H9 (cell line): Measurements from ENCODE around the gene C11orf91. TPM values are rescaled to one million over a fixed set of nuclear protein-coding genes. Genes with fewer than 3 reads are reported as not detected.

ENCODE experiments used
- DNase-seq: peaks from one replicate; pipeline ENCODE4 v3.0.0-alpha.2; 2017
- H2AFZ ChIP-seq: one replicate; pipeline ENCODE4 v1.6.1; 2013; ENCODE audit warnings: mild to moderate bottlenecking, low read length, control low read depth, moderate library complexity
- H2AK5ac ChIP-seq: 2 replicates; pipeline ENCODE4 v1.6.1; 2013; ENCODE audit warnings: low read length, control low read depth, mixed read lengths; ENCODE audit not compliant: insufficient read length
- H2BK120ac ChIP-seq: one replicate; pipeline ENCODE4 v1.6.1; 2013; ENCODE audit warnings: low read depth, mild to moderate bottlenecking, low read length, control low read depth, inconsistent platforms; ENCODE audit not compliant: poor library complexity, severe bottlenecking
- H2BK12ac ChIP-seq: 2 replicates; pipeline ENCODE4 v1.6.1; 2013; ENCODE audit warnings: low read length, control low read depth, mixed read lengths, low read depth; ENCODE audit not compliant: insufficient read length
- H2BK15ac ChIP-seq: 2 replicates; pipeline ENCODE4 v1.6.1; 2013; ENCODE audit warnings: low read depth, low read length, control low read depth
- H2BK20ac ChIP-seq: one replicate; pipeline ENCODE4 v1.6.1; 2013; ENCODE audit warnings: low read depth, mild to moderate bottlenecking, low read length, control low read depth, inconsistent platforms; ENCODE audit not compliant: poor library complexity, severe bottlenecking
- H2BK5ac ChIP-seq: 2 replicates; pipeline ENCODE4 v1.6.1; 2013; ENCODE audit warnings: low read length, control low read depth, mixed read lengths; ENCODE audit not compliant: insufficient read length
- H3K14ac ChIP-seq: 2 replicates; pipeline ENCODE4 v1.6.1; 2013; ENCODE audit warnings: low read length, control low read depth; ENCODE audit not compliant: insufficient read depth
- H3K18ac ChIP-seq: 2 replicates; pipeline ENCODE4 v1.6.1; 2013; ENCODE audit warnings: low read depth, mild to moderate bottlenecking, mixed read lengths, low read length, control low read depth; ENCODE audit not compliant: insufficient read length
- H3K23ac ChIP-seq: 2 replicates; pipeline ENCODE4 v1.6.1; 2013; ENCODE audit warnings: low read length, control low read depth, mixed read lengths, low read depth; ENCODE audit not compliant: insufficient read length
- H3K23me2 ChIP-seq: 2 replicates; pipeline ENCODE4 v1.6.1; 2013; ENCODE audit warnings: low read depth, mild to moderate bottlenecking, mixed read lengths, low read length, control low read depth; ENCODE audit not compliant: insufficient read length, poor library complexity, severe bottlenecking
- H3K27ac ChIP-seq: 2 replicates; pipeline ENCODE4 v1.5.1; 2013; ENCODE audit warnings: low read length, control low read depth, mixed read lengths, low read depth; ENCODE audit not compliant: insufficient read length
- H3K27me3 ChIP-seq: 2 replicates; pipeline ENCODE4 v1.6.1; 2013; ENCODE audit warnings: low read length, control low read depth, inconsistent platforms; ENCODE audit not compliant: insufficient read depth
- H3K4ac ChIP-seq: 2 replicates; pipeline ENCODE4 v1.6.1; 2013; ENCODE audit warnings: low read depth, mild to moderate bottlenecking, control low read depth, inconsistent platforms, low read length, moderate library complexity
- H3K4me1 ChIP-seq: 2 replicates; pipeline ENCODE4 v1.6.1; 2013; ENCODE audit warnings: low read length, control low read depth, inconsistent platforms; ENCODE audit not compliant: insufficient read depth
- H3K4me2 ChIP-seq: 2 replicates; pipeline ENCODE4 v1.6.1; 2013; ENCODE audit warnings: low read length, control low read depth, mixed read lengths; ENCODE audit not compliant: insufficient read length, insufficient read depth
- H3K56ac ChIP-seq: 2 replicates; pipeline ENCODE4 v1.6.1; 2013; ENCODE audit warnings: low read depth, mild to moderate bottlenecking, mixed read lengths, low read length, control low read depth; ENCODE audit not compliant: insufficient read length
- H3K79me1 ChIP-seq: 2 replicates; pipeline ENCODE4 v1.6.1; 2013; ENCODE audit warnings: low read depth, mild to moderate bottlenecking, moderate library complexity, low read length, control low read depth, inconsistent platforms; ENCODE audit not compliant: insufficient read depth, poor library complexity, severe bottlenecking
- H3K79me2 ChIP-seq: 2 replicates; pipeline ENCODE4 v1.6.1; 2013; ENCODE audit warnings: low read length, control low read depth, inconsistent platforms; ENCODE audit not compliant: insufficient read depth
- H3K9ac ChIP-seq: 2 replicates; pipeline ENCODE4 v1.6.1; 2013; ENCODE audit warnings: low read length, control low read depth, mixed read lengths; ENCODE audit not compliant: insufficient read length; ENCODE audit errors: extremely low read depth
- H3K9me3 ChIP-seq: one replicate; pipeline ENCODE4 v1.6.1; 2013; ENCODE audit warnings: low read depth, low read length, inconsistent platforms; ENCODE audit not compliant: control insufficient read depth
- H3T11ph ChIP-seq: one replicate; pipeline ENCODE4 v1.6.1; 2013; ENCODE audit warnings: mild to moderate bottlenecking, low read length, control low read depth, inconsistent platforms
- H4K20me1 ChIP-seq: one replicate; pipeline ENCODE4 v1.6.1; 2013; ENCODE audit not compliant: control insufficient read depth, insufficient read length, insufficient read depth
- H4K5ac ChIP-seq: 2 replicates; pipeline ENCODE4 v1.6.1; 2013; ENCODE audit warnings: low read depth, mild to moderate bottlenecking, mixed read lengths, low read length, control low read depth; ENCODE audit not compliant: insufficient read length
- H4K8ac ChIP-seq: replicated peaks from 2 replicates; pipeline ENCODE4 v1.6.1; 2013; ENCODE audit warnings: low read length, control low read depth, mixed read lengths, low read depth; ENCODE audit not compliant: insufficient read length
- H4K91ac ChIP-seq: 2 replicates; pipeline ENCODE4 v1.6.1; 2013; ENCODE audit warnings: low read depth, mild to moderate bottlenecking, moderate library complexity, mixed read lengths, low read length, control low read depth; ENCODE audit not compliant: insufficient read length
- H3K27ac Mint-ChIP-seq, 3 experiments: 2 replicates in 2 of 3; 3 replicates in 1 of 3; pipeline ENCODE4 v1.8.0; 2020 to 2021; ENCODE audit warnings: mixed read lengths in 3 of 3, mild to moderate bottlenecking in 1 of 3, moderate library complexity in 1 of 3
- H3K27me3 Mint-ChIP-seq: 2 replicates; pipeline ENCODE4 v1.8.0; 2021; ENCODE audit warnings: low read depth, mild to moderate bottlenecking, moderate library complexity, mixed read lengths
- H3K36me3 Mint-ChIP-seq, 3 experiments: 2 replicates in 2 of 3; 3 replicates in 1 of 3; pipeline ENCODE4 v1.8.0; 2020 to 2021; ENCODE audit warnings: low read depth in 3 of 3, mixed read lengths in 3 of 3; ENCODE audit not compliant: insufficient read depth in 1 of 3
- H3K4me1 Mint-ChIP-seq, 2 experiments: 2 replicates each; pipeline ENCODE4 v1.8.0; 2020; ENCODE audit warnings: mixed read lengths in 2 of 2
- H3K4me3 Mint-ChIP-seq, 2 experiments: 2 replicates in 1 of 2; 3 replicates in 1 of 2; pipeline ENCODE4 v1.8.0; 2020 to 2021; ENCODE audit warnings: mild to moderate bottlenecking in 2 of 2, mixed read lengths in 2 of 2, moderate library complexity in 1 of 2
- H3K9me3 Mint-ChIP-seq, 2 experiments: 2 replicates in 1 of 2; 3 replicates in 1 of 2; pipeline ENCODE4 v1.8.0; 2020; ENCODE audit warnings: mild to moderate bottlenecking in 2 of 2, mixed read lengths in 2 of 2, moderate library complexity in 1 of 2
- CTCF ChIP-seq: fragments of 200-600 bp; sonication (generic); conservative IDR thresholded peaks from 3 replicates; pipeline ENCODE4 v1.8.0; 2021; ENCODE audit warnings: antibody characterized with exemption, mild to moderate bottlenecking
- WGBS: extraction: QIAGEN DNeasy Blood & Tissue Kit; methylation state at CpG from one replicate; pipeline ENCODE4 v1.1.7; 2013; ENCODE audit warnings: missing lambda C conversion rate, low lambda C conversion rate, mixed read lengths; ENCODE audit not compliant: insufficient read length; ENCODE audit errors: extremely low coverage; 5-methylcytosine and 5-hydroxymethylcytosine counted together
- total RNA-seq: library from RNA; stranded (reverse); gene quantifications from 2 replicates; pipeline ENCODE4 v1.2.1, GENCODE V29; 2021

The C11orf91 gene
- total RNA-seq, 1 experiment from 2014 or later: not detected

DNA sequence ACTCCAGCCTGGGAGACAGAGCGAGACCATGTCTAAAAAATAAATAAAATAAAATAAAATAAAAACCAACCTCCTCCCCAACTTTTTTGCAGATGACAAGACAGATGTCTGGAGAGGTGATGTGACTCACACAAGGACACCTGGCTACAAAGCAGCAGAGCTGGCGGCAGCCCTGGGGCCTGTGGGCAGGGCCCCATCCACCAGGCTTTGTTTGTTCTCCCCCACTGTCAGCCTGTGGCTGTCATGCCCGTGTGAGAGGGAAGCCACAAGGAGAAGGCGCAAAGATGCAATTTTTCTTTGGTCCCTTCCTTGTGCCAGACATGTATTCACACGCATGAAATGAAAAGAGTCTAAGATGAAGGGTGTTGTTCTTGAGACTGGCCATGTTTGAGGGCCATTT is 19.0 kb upstream of the C11orf91 start:
- Histone ChIP-seq H3K23me2 (no peaks in the 10 kb centered on the region), H3K79me1 (no peaks in the 10 kb centered on the region), H3K27ac (no peak overlapping the region), H4K5ac (no peak overlapping the region), H3K23ac (no peak overlapping the region), H3K4me1 (peaks cover 3% of the 10 kb centered on the region; the same call in 1 of the 2 replicates), H2BK20ac (no peak overlapping the region), H2BK5ac (no peak overlapping the region), H3K79me2 (no peaks in the 10 kb centered on the region; the same call in 1 of the 2 replicates), H3K4me2 (no peak overlapping the region), H2AK5ac (no peak overlapping the region), H3K14ac (no peak overlapping the region), H3K9me3 (no peaks in the 10 kb centered on the region), H2AFZ (no peak overlapping the region), H3K27me3 (no peaks in the 10 kb centered on the region), H3K56ac (no peak overlapping the region), H4K8ac (no peak overlapping the region), H4K91ac (no peak overlapping the region), H3K4ac (no peak overlapping the region), H2BK120ac (no peak overlapping the region), H3T11ph (no peak overlapping the region), H4K20me1 (no peaks in the 10 kb centered on the region), H2BK12ac (no peak overlapping the region), H3K18ac (no peak overlapping the region), H2BK15ac (no peak overlapping the region), H3K9ac (no peak overlapping the region)
- Mint-ChIP-seq H3K36me3 (peaks cover 0 to 39% (median 31%) of the 10 kb centered on the region in 3 experiments; a peak in 6 of 7 replicates), H3K9me3 (no peaks in the 10 kb centered on the region), H3K27me3 (no peaks in the 10 kb centered on the region), H3K4me3 (no peak overlapping the region), H3K4me1 (peaks cover 14% of the 10 kb centered on the region in 2 experiments), H3K27ac (no peak overlapping the region)
- no peak for DNase-seq
- no CpG with 5 or more reads among the region's 5 CpGs for WGBS
- TF ChIP-seq CTCF: no peak
